HCT116 (cell line): ENCODE measurements around the gene PIEZO2.

Experiments
- CTCF ChIP-seq, 3 experiments: fragments of 200-600 bp in 1 of 3; sonication (generic) in 1 of 3; IDR thresholded peaks in 2 of 3; conservative IDR thresholded peaks in 1 of 3; 2 replicates each; pipeline ENCODE4 v1.5.1; 2012 to 2017; ENCODE audit warnings: low read depth in 2 of 3, low read length in 2 of 3, antibody characterized with exemption in 1 of 3, borderline replicate concordance in 1 of 3, control low read depth in 1 of 3, mild to moderate bottlenecking in 1 of 3, mixed read lengths in 1 of 3, mixed run types in 1 of 3, moderate library complexity in 1 of 3; ENCODE audit not compliant: insufficient read depth in 1 of 3
- MAX ChIP-seq: IDR thresholded peaks from 2 replicates; pipeline ENCODE4 v1.6.1; 2012
- POLR2A ChIP-seq: IDR thresholded peaks from 2 replicates; pipeline ENCODE4 v1.7.0; 2011; ENCODE audit warnings: borderline replicate concordance; ENCODE audit not compliant: insufficient read depth, insufficient read length; ENCODE audit errors: extremely low read depth
- POLR2AphosphoS5 ChIP-seq: IDR thresholded peaks from 2 replicates; pipeline ENCODE4 v1.6.1; 2011; ENCODE audit warnings: mild to moderate bottlenecking, low read depth, low read length, moderate library complexity
- RAD21 ChIP-seq: IDR thresholded peaks from 2 replicates; pipeline ENCODE4 v1.6.1; 2012; ENCODE audit warnings: low read depth, mild to moderate bottlenecking
- SRF ChIP-seq: IDR thresholded peaks from 2 replicates; pipeline ENCODE4 v1.6.1; 2012; ENCODE audit warnings: low read depth
- ZFX ChIP-seq: fragments of 450-650 bp; IDR thresholded peaks from 2 replicates; pipeline ENCODE4 v1.6.1; 2017

- TF ChIP-seq POLR2AphosphoS5 (no peak), CTCF (IDR thresholded peaks at IDR 0.05 in 2 of 3, conservative IDR thresholded peaks at IDR 0.05 in 1 of 3; ENCODE audit: borderline replicate concordance in 1 of 3, insufficient read depth in 1 of 3, low read depth in 2 of 3, low read length in 2 of 3) (no peak), MAX (no peak), POLR2A (no peak), SRF (no peak), ZFX (no peak), RAD21 (no peak)
Measured at GRCh38 chr18:11146238-11146946, 3.0 kb downstream of the PIEZO2 start.
